GM23338 (cell line): ENCODE results near the gene GMPR. TPM values are rescaled to one million over a fixed set of nuclear protein-coding genes. Genes with fewer than 3 reads are reported as not detected.
A peak's percentile ranks its signal among the peaks of the same experiment; 100 is the strongest.

ENCODE experiments used
- ATAC-seq: fragments of 200-7000 bp; cut with Tn5 transposase; 3 replicates; pipeline ENCODE4 v1.9.1; 2020
- DNase-seq: peaks from one replicate; pipeline ENCODE4 v3.0.0-alpha.2; 2015; ENCODE audit warnings: low spot score
- H2AFZ ChIP-seq: fragments of 200-600 bp; sonication (generic); 2 replicates; pipeline ENCODE4 v1.8.0; 2016; ENCODE audit warnings: antibody characterized with exemption, mild to moderate bottlenecking, moderate library complexity
- H3F3A ChIP-seq: fragments of 200-600 bp; sonication (generic); replicated peaks from 2 replicates; pipeline ENCODE4 v1.8.0; 2017; ENCODE audit warnings: antibody characterized with exemption, mixed run types, low read depth
- H3K27ac ChIP-seq: fragments of 200-600 bp; sonication (generic); 2 replicates; pipeline ENCODE4 v1.6.1; 2016; ENCODE audit warnings: low read depth
- H3K27me3 ChIP-seq: fragments of 200-600 bp; sonication (generic); 2 replicates; pipeline ENCODE4 v1.8.0; 2016; ENCODE audit warnings: mild to moderate bottlenecking, mixed run types, moderate library complexity; ENCODE audit not compliant: insufficient read depth
- H3K36me3 ChIP-seq: fragments of 200-600 bp; sonication (generic); 2 replicates; pipeline ENCODE4 v1.8.0; 2016; ENCODE audit warnings: mild to moderate bottlenecking; ENCODE audit not compliant: insufficient read depth
- H3K4me1 ChIP-seq: fragments of 200-600 bp; sonication (generic); 2 replicates; pipeline ENCODE4 v1.8.0; 2016; ENCODE audit warnings: mild to moderate bottlenecking, moderate library complexity; ENCODE audit not compliant: insufficient read depth
- H3K4me2 ChIP-seq: fragments of 200-600 bp; sonication (generic); 2 replicates; pipeline ENCODE4 v1.7.1; 2017; ENCODE audit warnings: mixed run types
- H3K4me3 ChIP-seq: fragments of 200-600 bp; sonication (generic); 2 replicates; pipeline ENCODE4 v1.6.1; 2016; ENCODE audit warnings: mixed run types
- H3K79me2 ChIP-seq: fragments of 200-600 bp; sonication (generic); replicated peaks from 2 replicates; pipeline ENCODE4 v1.8.0; 2017; ENCODE audit warnings: mild to moderate bottlenecking; ENCODE audit not compliant: insufficient read depth
- H3K9me2 ChIP-seq: fragments of 200-600 bp; sonication (generic); 2 replicates; pipeline ENCODE4 v1.8.0; 2017; ENCODE audit not compliant: insufficient read depth
- H4K20me1 ChIP-seq: fragments of 200-600 bp; sonication (generic); replicated peaks from 2 replicates; pipeline ENCODE4 v1.8.0; 2017; ENCODE audit warnings: mild to moderate bottlenecking; ENCODE audit not compliant: insufficient read depth
- H3K27ac Mint-ChIP-seq: 2 replicates; pipeline ENCODE4 v1.8.0; 2020; ENCODE audit warnings: inconsistent platforms, mild to moderate bottlenecking, moderate library complexity, mixed read lengths
- H3K27me3 Mint-ChIP-seq: 3 replicates; pipeline ENCODE4 v1.8.0; 2022; ENCODE audit warnings: low read depth, mild to moderate bottlenecking, moderate library complexity, mixed read lengths, inconsistent platforms; ENCODE audit not compliant: insufficient read depth, poor library complexity
- H3K36me3 Mint-ChIP-seq: 3 replicates; pipeline ENCODE4 v1.8.0; 2021; ENCODE audit warnings: low read depth, mild to moderate bottlenecking, inconsistent platforms, moderate library complexity, mixed read lengths
- H3K4me1 Mint-ChIP-seq: 3 replicates; pipeline ENCODE4 v1.8.0; 2020; ENCODE audit warnings: mild to moderate bottlenecking, inconsistent platforms, mixed read lengths
- H3K4me3 Mint-ChIP-seq: 3 replicates; pipeline ENCODE4 v1.8.0; 2021; ENCODE audit warnings: moderate library complexity, mild to moderate bottlenecking, inconsistent platforms, mixed read lengths
- H3K9me3 Mint-ChIP-seq: 3 replicates; pipeline ENCODE4 v1.8.0; 2020; ENCODE audit warnings: moderate library complexity, mild to moderate bottlenecking, inconsistent platforms, mixed read lengths
- CREB1 ChIP-seq: fragments of 250-450 bp; sonication (Bioruptor Pico); IDR thresholded peaks from 2 replicates; pipeline ENCODE4 v1.5.0; 2020; ENCODE audit warnings: low read depth, mild to moderate bottlenecking, moderate library complexity
- EZH2 ChIP-seq: fragments of 200-600 bp; sonication (generic); IDR thresholded peaks from one replicate; pipeline ENCODE4 v1.8.0; 2017; ENCODE audit warnings: antibody characterized with exemption, mild to moderate bottlenecking, low read depth; ENCODE audit not compliant: unreplicated experiment
- EZH2phosphoT487 ChIP-seq: fragments of 200-600 bp; sonication (generic); IDR thresholded peaks from one replicate; pipeline ENCODE4 v1.8.1; 2018; ENCODE audit warnings: antibody characterized with exemption; ENCODE audit not compliant: unreplicated experiment
- JUNB ChIP-seq: IDR thresholded peaks from one replicate; pipeline ENCODE4 v1.6.1; 2016; ENCODE audit warnings: antibody characterized with exemption; ENCODE audit not compliant: unreplicated experiment
- NANOG ChIP-seq: IDR thresholded peaks from 2 replicates; pipeline ENCODE4 v1.6.1; 2016; ENCODE audit warnings: antibody characterized with exemption, borderline replicate concordance
- POLR2AphosphoS5 ChIP-seq: IDR thresholded peaks from 2 replicates; pipeline ENCODE4 v1.6.1; 2016; ENCODE audit warnings: antibody characterized with exemption, low read depth
- STAT1 ChIP-seq: IDR thresholded peaks from one replicate; pipeline ENCODE4 v1.6.1; 2016; ENCODE audit warnings: antibody characterized with exemption; ENCODE audit not compliant: unreplicated experiment
- ZNF114 ChIP-seq: fragments of 250-450 bp; sonication (Bioruptor Pico); IDR thresholded peaks from 2 replicates; pipeline ENCODE4 v1.5.0; 2020; ENCODE audit warnings: mild to moderate bottlenecking, moderate library complexity
- ZNF331 ChIP-seq: fragments of 250-450 bp; sonication (Bioruptor Pico); IDR thresholded peaks from 2 replicates; pipeline ENCODE4 v1.5.0; 2020; ENCODE audit warnings: low read depth, mild to moderate bottlenecking, moderate library complexity
- polyA plus RNA-seq: library from polyadenylated mRNA; unstranded; fragments of >200 nt; fragmentation: Nextera tagmentation; extraction: Ambion mirVana; gene quantifications from 2 replicates; pipeline ENCODE4 v1.2.1, GENCODE V29; 2016
- total RNA-seq: library from RNA; depleted of rRNA; stranded (reverse); fragments of >200 nt; shearing (Covaris generic); gene quantifications from 2 replicates; pipeline ENCODE4 v1.2.3, GENCODE V29; 2014
- TF ChIP-seq, protein P1 (sequence below): fragments of 250-450 bp; sonication (Bioruptor Pico); IDR thresholded peaks from 2 replicates; pipeline ENCODE4 v1.5.0; 2020; ENCODE audit warnings: mild to moderate bottlenecking, moderate library complexity
- TF ChIP-seq, protein P2 (sequence below): IDR thresholded peaks from one replicate; pipeline ENCODE4 v1.6.1; 2018; ENCODE audit warnings: antibody characterized with exemption; ENCODE audit not compliant: unreplicated experiment
- TF ChIP-seq, protein P3 (sequence below): IDR thresholded peaks from 2 replicates; pipeline ENCODE4 v1.6.1; 2016; ENCODE audit warnings: antibody characterized with exemption
- TF ChIP-seq, protein P4 (sequence below), 2 experiments: fragments of 200-600 bp in 1 of 2; sonication (generic) in 1 of 2; conservative IDR thresholded peaks; 2 replicates each; pipeline versions ENCODE4 v1.5.1 to v1.6.1; 2016 to 2017; ENCODE audit warnings: antibody characterized with exemption in 2 of 2, low read depth in 2 of 2, mild to moderate bottlenecking in 2 of 2, moderate library complexity in 1 of 2

Gene GMPR
- total and polyA plus RNA-seq, 2 experiments from 2014 or later: 0.23 to 0.35 TPM

DNA sequence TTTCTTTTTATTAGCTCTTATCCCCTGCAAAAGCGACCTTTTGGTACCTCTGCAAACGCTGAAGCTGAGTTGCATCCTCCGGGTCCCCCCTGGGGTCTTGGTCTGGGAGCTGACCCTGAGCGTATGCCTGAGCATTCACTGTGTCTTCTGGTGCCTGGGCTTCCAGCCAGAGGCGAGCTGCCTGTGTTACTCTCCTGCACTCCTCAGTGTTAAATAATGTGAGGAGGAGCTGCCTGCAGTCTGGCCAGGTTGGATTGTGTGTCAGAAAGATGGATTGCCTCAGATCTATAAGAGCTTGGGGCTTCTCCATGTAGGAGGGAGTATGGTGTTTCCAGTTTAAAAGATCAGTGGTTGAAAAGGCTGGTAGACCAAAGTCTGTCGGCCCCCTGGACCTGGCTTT lies 8.7 kb upstream of the GMPR start:
- Histone ChIP-seq H3K36me3 (no peaks in the 10 kb centered on the region), H3K4me1 (0 out of 2 replicates have a peak, but pooled peaks cover 7% of the 10 kb centered on the region), H3K27ac (no peak overlapping the region), H3K4me3 (no peak overlapping the region), H3F3A (no peaks in the 10 kb centered on the region), H3K9me2 (no peaks in the 10 kb centered on the region), H3K4me2 (no peak overlapping the region), H4K20me1 (no peaks in the 10 kb centered on the region), H3K27me3 (no peaks in the 10 kb centered on the region), H3K79me2 (no peaks in the 10 kb centered on the region), H2AFZ (no peak overlapping the region)
- DNase-seq: no peak
- Mint-ChIP-seq H3K4me3 (no peak overlapping the region), H3K36me3 (no peaks in the 10 kb centered on the region), H3K27me3 (peaks cover 2% of the 10 kb centered on the region), H3K9me3 (peaks cover 4% of the 10 kb centered on the region; the same call in 1 of the 3 replicates), H3K4me1 (0 out of 3 replicates have a peak, but pooled peaks cover 2% of the 10 kb centered on the region), H3K27ac (no peak overlapping the region)
- ATAC-seq: peak; percentile 53
- TF ChIP-seq STAT1 (no peak), EZH2 (no peak), EZH2phosphoT487 (no peak), POLR2AphosphoS5 (no peak), CREB1 (CRISPR knock-in tag) (no peak), JUNB (no peak), ZNF114 (no peak), NANOG (no peak), ZNF331 (no peak)
- TF ChIP-seq, protein P1, sequence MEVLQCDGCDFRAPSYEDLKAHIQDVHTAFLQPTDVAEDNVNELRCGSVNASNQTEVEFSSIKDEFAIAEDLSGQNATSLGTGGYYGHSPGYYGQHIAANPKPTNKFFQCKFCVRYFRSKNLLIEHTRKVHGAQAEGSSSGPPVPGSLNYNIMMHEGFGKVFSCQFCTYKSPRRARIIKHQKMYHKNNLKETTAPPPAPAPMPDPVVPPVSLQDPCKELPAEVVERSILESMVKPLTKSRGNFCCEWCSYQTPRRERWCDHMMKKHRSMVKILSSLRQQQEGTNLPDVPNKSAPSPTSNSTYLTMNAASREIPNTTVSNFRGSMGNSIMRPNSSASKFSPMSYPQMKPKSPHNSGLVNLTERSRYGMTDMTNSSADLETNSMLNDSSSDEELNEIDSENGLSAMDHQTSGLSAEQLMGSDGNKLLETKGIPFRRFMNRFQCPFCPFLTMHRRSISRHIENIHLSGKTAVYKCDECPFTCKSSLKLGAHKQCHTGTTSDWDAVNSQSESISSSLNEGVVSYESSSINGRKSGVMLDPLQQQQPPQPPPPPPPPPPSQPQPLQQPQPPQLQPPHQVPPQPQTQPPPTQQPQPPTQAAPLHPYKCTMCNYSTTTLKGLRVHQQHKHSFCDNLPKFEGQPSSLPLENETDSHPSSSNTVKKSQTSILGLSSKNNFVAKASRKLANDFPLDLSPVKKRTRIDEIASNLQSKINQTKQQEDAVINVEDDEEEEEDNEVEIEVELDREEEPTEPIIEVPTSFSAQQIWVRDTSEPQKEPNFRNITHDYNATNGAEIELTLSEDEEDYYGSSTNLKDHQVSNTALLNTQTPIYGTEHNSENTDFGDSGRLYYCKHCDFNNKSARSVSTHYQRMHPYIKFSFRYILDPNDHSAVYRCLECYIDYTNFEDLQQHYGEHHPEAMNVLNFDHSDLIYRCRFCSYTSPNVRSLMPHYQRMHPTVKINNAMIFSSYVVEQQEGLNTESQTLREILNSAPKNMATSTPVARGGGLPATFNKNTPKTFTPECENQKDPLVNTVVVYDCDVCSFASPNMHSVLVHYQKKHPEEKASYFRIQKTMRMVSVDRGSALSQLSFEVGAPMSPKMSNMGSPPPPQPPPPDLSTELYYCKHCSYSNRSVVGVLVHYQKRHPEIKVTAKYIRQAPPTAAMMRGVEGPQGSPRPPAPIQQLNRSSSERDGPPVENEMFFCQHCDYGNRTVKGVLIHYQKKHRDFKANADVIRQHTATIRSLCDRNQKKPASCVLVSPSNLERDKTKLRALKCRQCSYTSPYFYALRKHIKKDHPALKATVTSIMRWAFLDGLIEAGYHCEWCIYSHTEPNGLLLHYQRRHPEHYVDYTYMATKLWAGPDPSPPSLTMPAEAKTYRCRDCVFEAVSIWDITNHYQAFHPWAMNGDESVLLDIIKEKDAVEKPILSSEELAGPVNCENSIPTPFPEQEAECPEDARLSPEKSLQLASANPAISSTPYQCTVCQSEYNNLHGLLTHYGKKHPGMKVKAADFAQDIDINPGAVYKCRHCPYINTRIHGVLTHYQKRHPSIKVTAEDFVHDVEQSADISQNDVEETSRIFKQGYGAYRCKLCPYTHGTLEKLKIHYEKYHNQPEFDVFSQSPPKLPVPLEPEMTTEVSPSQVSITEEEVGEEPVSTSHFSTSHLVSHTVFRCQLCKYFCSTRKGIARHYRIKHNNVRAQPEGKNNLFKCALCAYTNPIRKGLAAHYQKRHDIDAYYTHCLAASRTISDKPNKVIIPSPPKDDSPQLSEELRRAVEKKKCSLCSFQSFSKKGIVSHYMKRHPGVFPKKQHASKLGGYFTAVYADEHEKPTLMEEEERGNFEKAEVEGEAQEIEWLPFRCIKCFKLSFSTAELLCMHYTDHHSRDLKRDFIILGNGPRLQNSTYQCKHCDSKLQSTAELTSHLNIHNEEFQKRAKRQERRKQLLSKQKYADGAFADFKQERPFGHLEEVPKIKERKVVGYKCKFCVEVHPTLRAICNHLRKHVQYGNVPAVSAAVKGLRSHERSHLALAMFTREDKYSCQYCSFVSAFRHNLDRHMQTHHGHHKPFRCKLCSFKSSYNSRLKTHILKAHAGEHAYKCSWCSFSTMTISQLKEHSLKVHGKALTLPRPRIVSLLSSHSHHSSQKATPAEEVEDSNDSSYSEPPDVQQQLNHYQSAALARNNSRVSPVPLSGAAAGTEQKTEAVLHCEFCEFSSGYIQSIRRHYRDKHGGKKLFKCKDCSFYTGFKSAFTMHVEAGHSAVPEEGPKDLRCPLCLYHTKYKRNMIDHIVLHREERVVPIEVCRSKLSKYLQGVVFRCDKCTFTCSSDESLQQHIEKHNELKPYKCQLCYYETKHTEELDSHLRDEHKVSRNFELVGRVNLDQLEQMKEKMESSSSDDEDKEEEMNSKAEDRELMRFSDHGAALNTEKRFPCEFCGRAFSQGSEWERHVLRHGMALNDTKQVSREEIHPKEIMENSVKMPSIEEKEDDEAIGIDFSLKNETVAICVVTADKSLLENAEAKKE: no peak
- TF ChIP-seq, protein P2, sequence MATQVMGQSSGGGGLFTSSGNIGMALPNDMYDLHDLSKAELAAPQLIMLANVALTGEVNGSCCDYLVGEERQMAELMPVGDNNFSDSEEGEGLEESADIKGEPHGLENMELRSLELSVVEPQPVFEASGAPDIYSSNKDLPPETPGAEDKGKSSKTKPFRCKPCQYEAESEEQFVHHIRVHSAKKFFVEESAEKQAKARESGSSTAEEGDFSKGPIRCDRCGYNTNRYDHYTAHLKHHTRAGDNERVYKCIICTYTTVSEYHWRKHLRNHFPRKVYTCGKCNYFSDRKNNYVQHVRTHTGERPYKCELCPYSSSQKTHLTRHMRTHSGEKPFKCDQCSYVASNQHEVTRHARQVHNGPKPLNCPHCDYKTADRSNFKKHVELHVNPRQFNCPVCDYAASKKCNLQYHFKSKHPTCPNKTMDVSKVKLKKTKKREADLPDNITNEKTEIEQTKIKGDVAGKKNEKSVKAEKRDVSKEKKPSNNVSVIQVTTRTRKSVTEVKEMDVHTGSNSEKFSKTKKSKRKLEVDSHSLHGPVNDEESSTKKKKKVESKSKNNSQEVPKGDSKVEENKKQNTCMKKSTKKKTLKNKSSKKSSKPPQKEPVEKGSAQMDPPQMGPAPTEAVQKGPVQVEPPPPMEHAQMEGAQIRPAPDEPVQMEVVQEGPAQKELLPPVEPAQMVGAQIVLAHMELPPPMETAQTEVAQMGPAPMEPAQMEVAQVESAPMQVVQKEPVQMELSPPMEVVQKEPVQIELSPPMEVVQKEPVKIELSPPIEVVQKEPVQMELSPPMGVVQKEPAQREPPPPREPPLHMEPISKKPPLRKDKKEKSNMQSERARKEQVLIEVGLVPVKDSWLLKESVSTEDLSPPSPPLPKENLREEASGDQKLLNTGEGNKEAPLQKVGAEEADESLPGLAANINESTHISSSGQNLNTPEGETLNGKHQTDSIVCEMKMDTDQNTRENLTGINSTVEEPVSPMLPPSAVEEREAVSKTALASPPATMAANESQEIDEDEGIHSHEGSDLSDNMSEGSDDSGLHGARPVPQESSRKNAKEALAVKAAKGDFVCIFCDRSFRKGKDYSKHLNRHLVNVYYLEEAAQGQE: no peak
- TF ChIP-seq, protein P3, sequence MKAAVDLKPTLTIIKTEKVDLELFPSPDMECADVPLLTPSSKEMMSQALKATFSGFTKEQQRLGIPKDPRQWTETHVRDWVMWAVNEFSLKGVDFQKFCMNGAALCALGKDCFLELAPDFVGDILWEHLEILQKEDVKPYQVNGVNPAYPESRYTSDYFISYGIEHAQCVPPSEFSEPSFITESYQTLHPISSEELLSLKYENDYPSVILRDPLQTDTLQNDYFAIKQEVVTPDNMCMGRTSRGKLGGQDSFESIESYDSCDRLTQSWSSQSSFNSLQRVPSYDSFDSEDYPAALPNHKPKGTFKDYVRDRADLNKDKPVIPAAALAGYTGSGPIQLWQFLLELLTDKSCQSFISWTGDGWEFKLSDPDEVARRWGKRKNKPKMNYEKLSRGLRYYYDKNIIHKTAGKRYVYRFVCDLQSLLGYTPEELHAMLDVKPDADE: no peak
- TF ChIP-seq, protein P4, sequence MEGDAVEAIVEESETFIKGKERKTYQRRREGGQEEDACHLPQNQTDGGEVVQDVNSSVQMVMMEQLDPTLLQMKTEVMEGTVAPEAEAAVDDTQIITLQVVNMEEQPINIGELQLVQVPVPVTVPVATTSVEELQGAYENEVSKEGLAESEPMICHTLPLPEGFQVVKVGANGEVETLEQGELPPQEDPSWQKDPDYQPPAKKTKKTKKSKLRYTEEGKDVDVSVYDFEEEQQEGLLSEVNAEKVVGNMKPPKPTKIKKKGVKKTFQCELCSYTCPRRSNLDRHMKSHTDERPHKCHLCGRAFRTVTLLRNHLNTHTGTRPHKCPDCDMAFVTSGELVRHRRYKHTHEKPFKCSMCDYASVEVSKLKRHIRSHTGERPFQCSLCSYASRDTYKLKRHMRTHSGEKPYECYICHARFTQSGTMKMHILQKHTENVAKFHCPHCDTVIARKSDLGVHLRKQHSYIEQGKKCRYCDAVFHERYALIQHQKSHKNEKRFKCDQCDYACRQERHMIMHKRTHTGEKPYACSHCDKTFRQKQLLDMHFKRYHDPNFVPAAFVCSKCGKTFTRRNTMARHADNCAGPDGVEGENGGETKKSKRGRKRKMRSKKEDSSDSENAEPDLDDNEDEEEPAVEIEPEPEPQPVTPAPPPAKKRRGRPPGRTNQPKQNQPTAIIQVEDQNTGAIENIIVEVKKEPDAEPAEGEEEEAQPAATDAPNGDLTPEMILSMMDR (conservative IDR thresholded peaks at IDR 0.05; ENCODE audit: low read depth in 2 of 2): no peak
